Mucosa of rectum (tissue), 2 donors: Measurements from ENCODE around the gene ZGLP1.

Experiments
- H3K27ac ChIP-seq, 2 donors: one replicate each; pipeline ENCODE4 v1.7.0; 2013; ENCODE audit warnings: inconsistent platforms in 2 of 2, low read depth in 2 of 2, low read length in 2 of 2
- H3K27me3 ChIP-seq, 2 donors: one replicate each; pipeline ENCODE4 v1.7.0; 2013; ENCODE audit warnings: low read length in 2 of 2; ENCODE audit not compliant: control insufficient read depth in 2 of 2, insufficient read depth in 2 of 2
- H3K36me3 ChIP-seq, 2 donors: one replicate each; pipeline ENCODE4 v1.7.0; 2013; ENCODE audit warnings: low read length in 2 of 2; ENCODE audit not compliant: control insufficient read depth in 2 of 2, insufficient read depth in 2 of 2
- H3K4me1 ChIP-seq, 2 donors: one replicate each; pipeline ENCODE4 v1.7.0; 2013; ENCODE audit warnings: low read length in 2 of 2, mild to moderate bottlenecking in 1 of 2; ENCODE audit not compliant: control insufficient read depth in 2 of 2, insufficient read depth in 2 of 2
- H3K4me3 ChIP-seq, 2 donors: one replicate each; pipeline ENCODE4 v1.7.0; 2013; ENCODE audit warnings: low read length in 2 of 2
- H3K9ac ChIP-seq, 2 donors: one replicate each; pipeline ENCODE4 v1.7.0; 2013; ENCODE audit warnings: low read length in 2 of 2, low read depth in 1 of 2, mild to moderate bottlenecking in 1 of 2
- H3K9me3 ChIP-seq, 2 donors: one replicate each; pipeline ENCODE4 v1.7.0; 2013; ENCODE audit warnings: low read length in 2 of 2; ENCODE audit not compliant: control insufficient read depth in 2 of 2
- donor health status: healthy.
- donor health status: Normal muscosa, but diverticular disease.

Gene ZGLP1

DNA sequence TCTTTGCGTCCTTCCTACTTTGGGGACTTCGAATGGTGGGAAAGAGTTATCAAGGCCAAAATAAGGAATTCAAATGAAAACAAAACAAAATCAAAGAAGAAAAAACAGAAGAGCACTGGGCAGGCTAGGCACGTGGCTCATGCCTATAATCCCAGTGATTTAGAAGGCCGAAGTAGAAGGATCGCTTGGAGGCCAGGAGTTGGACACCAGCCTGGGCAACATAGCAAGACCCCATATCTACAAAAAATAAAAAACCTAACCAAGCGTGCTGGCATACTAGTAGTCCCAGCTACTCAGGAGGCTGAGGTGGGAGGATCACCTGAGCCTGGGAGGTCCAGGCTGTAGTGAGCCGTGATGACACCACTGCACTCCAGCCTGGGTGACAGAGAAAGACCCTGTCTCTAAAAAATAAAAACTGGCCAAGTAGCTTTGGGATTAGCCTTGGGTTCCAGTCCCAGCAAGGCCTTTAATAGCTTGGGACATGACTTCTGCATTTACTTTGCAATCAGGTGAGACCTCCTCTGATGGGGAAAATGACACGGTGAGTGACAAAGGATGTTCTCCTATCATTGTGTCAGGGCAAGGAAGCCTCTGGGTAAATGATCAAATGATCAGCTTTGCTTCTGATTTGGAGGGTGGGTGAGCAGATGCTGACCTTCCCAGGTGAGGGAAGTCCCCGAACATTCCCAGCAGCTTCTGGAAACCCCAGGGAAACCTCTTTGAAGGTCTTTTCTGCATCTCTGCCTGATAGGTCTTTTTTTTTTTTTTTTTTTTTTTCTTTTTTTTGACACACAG, 31.6 kb downstream of the ZGLP1 start:
- Histone ChIP-seq H3K27me3 (no peaks in the 10 kb centered on the region), H3K4me3 (no peak overlapping the region), H3K9ac (no peak overlapping the region), H3K4me1 (peaks cover 0 to 8% of the 10 kb centered on the region in 2 donors), H3K27ac (no peak overlapping the region), H3K36me3 (peaks cover 2 to 9% of the 10 kb centered on the region in 2 donors), H3K9me3 (no peaks in the 10 kb centered on the region)

GRCh38 chr19:10274589-10274988, 35.0 kb downstream of the ZGLP1 start:
- H3K27ac ChIP-seq, result no peak overlapping the region
- no peak overlapping the region for H3K4me3 ChIP-seq
- H3K9ac ChIP-seq, result no peak overlapping the region
- no peaks in the 10 kb centered on the region for H3K9me3 ChIP-seq
- peaks cover 5 to 11% of the 10 kb centered on the region in 2 donors for H3K27me3 ChIP-seq
- H3K36me3 ChIP-seq, result peaks cover 2 to 9% of the 10 kb centered on the region in 2 donors
- peaks cover 13 to 23% of the 10 kb centered on the region in 2 donors for H3K4me1 ChIP-seq

DNA sequence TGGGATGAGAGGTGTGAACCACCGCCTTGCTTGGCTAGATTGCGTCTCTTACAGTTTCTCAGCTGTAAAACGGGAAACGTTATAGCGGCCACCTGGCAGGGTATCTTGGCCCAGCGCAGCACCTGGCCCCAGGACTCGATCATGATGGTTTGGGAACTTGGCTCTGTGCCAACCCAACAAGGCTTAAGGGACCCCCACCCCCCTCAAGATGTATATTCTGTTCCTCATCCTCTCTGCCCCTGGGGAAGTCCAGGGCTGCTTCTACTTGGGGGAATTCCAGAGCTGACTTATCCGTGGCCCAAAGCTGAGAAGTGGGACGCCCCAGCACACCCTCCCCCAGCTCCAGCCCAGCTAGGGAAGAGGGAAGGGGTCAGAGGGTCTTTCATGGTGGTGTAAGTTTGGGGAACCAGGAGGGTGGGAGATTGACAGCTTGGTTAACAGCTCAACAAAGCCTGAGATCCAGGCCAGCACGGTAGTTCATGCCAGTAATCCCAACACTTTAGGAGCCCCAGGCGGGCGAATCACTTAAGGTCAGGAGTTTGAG, 38.0 kb downstream of the ZGLP1 start:
- H3K9ac ChIP-seq, result peak overlapping the region in 1 of 2 donors; percentile 63
- peaks cover 14 to 26% of the 10 kb centered on the region in 2 donors for H3K4me1 ChIP-seq
- H3K27ac ChIP-seq, result peak overlapping the region; percentile 22 to 88

GRCh38 chr19:10270616-10271394, 38.8 kb downstream of the ZGLP1 start, which contains the start of gene ICAM1:
TSS of gene ICAM1 (plus strand) at chr19:10271120. CDS start at chr19:10271160, 40 bp downstream.
- Histone ChIP-seq H3K9me3 (no peaks in the 10 kb centered on the region), H3K27ac (peak within 1 kb of the TSS; percentile 77 to 88), H3K4me3 (peak within 1 kb of the TSS; percentile 56 to 73), H3K9ac (peak within 1 kb of the TSS; percentile 66 to 70), H3K27me3 (peaks cover 5 to 11% of the 10 kb centered on the region in 2 donors), H3K36me3 (peaks cover 0 to 9% of the 10 kb centered on the region in 2 donors), H3K4me1 (peaks cover 14 to 26% of the 10 kb centered on the region in 2 donors)

More for the DNA sequence above, 38.0 kb downstream of the ZGLP1 start:
- H3K4me3 ChIP-seq, result peak overlapping the region; percentile 50 to 73
- peaks cover 5 to 11% of the 10 kb centered on the region in 2 donors for H3K27me3 ChIP-seq
- H3K36me3 ChIP-seq, result peaks cover 0 to 9% of the 10 kb centered on the region in 2 donors
- H3K9me3 ChIP-seq, result no peaks in the 10 kb centered on the region

DNA sequence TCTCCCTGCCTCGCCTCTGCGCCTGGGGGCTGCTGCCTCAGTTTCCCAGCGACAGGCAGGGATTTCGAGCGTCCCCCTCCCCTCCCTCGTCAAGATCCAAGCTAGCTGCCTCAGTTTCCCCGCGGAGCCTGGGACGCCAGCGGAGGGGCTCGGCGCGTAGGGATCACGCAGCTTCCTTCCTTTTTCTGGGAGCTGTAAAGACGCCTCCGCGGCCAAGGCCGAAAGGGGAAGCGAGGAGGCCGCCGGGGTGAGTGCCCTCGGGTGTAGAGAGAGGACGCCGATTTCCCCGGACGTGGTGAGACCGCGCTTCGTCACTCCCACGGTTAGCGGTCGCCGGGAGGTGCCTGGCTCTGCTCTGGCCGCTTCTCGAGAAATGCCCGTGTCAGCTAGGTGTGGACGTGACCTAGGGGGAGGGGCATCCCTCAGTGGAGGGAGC, 39.4 kb downstream of the ZGLP1 start:
- no peaks in the 10 kb centered on the region for H3K9me3 ChIP-seq

DNA sequence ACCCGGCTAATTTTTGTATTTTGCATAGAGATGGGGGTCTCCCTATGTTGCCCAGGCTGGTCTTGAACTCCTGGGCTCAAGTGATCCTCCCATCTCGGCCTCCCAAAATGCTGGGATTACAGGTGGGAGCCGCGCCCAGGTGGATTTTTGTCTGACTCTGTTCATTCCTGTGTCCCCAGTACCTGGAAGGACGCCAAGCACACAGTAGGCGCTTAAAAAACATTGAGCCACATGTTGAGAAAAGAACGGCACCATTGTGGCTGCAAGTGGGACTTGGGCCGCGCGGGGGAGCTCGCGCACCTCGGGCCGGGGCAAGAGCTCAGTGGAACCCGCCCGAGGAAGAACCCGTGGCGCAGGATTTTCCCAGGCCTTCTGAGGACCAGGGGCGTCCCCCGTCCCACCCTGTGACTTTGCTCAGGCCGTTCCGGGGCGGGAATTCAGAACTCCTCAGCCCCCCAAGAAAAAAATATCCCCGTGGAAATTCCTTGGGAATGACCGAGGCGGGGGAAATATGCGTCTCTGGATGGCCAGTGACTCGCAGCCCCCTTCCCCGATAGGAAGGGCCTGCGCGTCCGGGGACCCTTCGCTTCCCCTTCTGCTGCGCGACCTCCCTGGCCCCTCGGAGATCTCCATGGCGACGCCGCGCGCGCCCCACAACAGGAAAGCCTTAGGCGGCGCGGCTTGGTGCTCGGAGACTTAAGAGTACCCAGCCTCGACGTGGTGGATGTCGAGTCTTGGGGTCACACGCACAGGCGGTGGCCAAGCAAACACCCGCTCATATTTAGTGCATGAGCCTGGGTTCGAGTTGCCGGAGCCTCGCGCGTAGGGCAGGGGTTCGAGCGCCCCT, 40.1 kb downstream of the ZGLP1 start:
- peak overlapping the region; percentile 32 to 66 for H3K9ac ChIP-seq

More for the DNA sequence above, 39.4 kb downstream of the ZGLP1 start:
- H3K27ac ChIP-seq, result peak overlapping the region; percentile 77 to 88
- H3K36me3 ChIP-seq, result peaks cover 0 to 7% of the 10 kb centered on the region in 2 donors
- H3K9ac ChIP-seq, result peak overlapping the region; percentile 66 to 70
- peak overlapping the region; percentile 56 to 73 for H3K4me3 ChIP-seq
- peaks cover 14 to 24% of the 10 kb centered on the region in 2 donors for H3K4me1 ChIP-seq
- H3K27me3 ChIP-seq, result peaks cover 5 to 11% of the 10 kb centered on the region in 2 donors

GRCh38 chr19:10268071-10268470, 41.5 kb downstream of the ZGLP1 start:
- peaks cover 5 to 11% of the 10 kb centered on the region in 2 donors for H3K27me3 ChIP-seq
- no peak overlapping the region for H3K9ac ChIP-seq
- no peak overlapping the region for H3K4me3 ChIP-seq
- H3K27ac ChIP-seq, result no peak overlapping the region
- H3K4me1 ChIP-seq, result peaks cover 14 to 19% of the 10 kb centered on the region in 2 donors
- H3K9me3 ChIP-seq, result no peaks in the 10 kb centered on the region
- no peaks in the 10 kb centered on the region for H3K36me3 ChIP-seq

More for the DNA sequence above, 40.1 kb downstream of the ZGLP1 start:
- Histone ChIP-seq H3K27ac (peak overlapping the region; percentile 77 to 88), H3K36me3 (peaks cover 0 to 1% of the 10 kb centered on the region in 2 donors), H3K4me1 (peaks cover 14 to 21% of the 10 kb centered on the region in 2 donors), H3K9me3 (no peaks in the 10 kb centered on the region), H3K27me3 (peaks cover 5 to 11% of the 10 kb centered on the region in 2 donors), H3K4me3 (peak overlapping the region; percentile 56 to 73)

DNA sequence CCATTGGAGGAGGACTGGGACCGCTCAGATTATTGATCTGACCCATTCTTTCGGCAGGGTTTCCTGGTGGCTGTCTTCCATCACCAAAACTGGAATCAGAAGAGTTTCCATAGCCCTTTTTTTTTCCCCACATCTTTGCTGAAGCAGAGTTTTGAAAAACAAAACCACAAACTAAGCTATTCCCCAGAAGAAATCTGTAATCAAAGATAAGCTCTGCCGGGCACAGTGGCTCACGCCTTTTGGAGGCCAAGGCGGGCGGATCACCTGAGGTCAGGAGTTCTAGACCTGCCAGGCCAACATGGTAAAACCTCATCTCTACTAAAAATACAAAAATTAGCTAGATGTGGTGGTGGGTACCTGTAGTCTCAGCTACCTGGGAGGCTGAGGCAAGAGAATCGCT, 42.9 kb downstream of the ZGLP1 start:
- Histone ChIP-seq H3K4me3 (no peak overlapping the region), H3K9me3 (no peaks in the 10 kb centered on the region), H3K27me3 (peaks cover 4 to 9% of the 10 kb centered on the region in 2 donors), H3K4me1 (peaks cover 14 to 19% of the 10 kb centered on the region in 2 donors), H3K36me3 (no peaks in the 10 kb centered on the region), H3K9ac (no peak overlapping the region), H3K27ac (no peak overlapping the region)

- Histone ChIP-seq H3K4me3 (no peak overlapping the region), H3K9ac (no peak overlapping the region), H3K4me1 (peaks cover 8 to 14% of the 10 kb centered on the region in 2 donors), H3K27me3 (no peaks in the 10 kb centered on the region), H3K27ac (no peak overlapping the region), H3K9me3 (no peaks in the 10 kb centered on the region), H3K36me3 (peaks cover 6 to 8% of the 10 kb centered on the region in 2 donors)
These were observed 46.8 kb downstream of the ZGLP1 start for GRCh38 chr19:10262771-10263170.
